Activated CD4-positive, alpha-beta T cell treated with anti-CD3 and anti-CD28 coated beads, Interleukin-2, amount 10 ng/mL, durations not matched to agents 24 days and 14 days (primary cell): ENCODE measurements around the gene HMX3. TPM values are rescaled to one million over a fixed set of nuclear protein-coding genes. Genes with fewer than 3 reads are reported as not detected.

Source experiments
- DNase-seq: peaks from one replicate; pipeline ENCODE4 v3.0.0; 2022
- H3K27ac Mint-ChIP-seq: one replicate; pipeline ENCODE4 v1.8.0; 2022; ENCODE audit warnings: mild to moderate bottlenecking, mixed read lengths
- H3K27me3 Mint-ChIP-seq: one replicate; pipeline ENCODE4 v1.8.0; 2022; ENCODE audit warnings: mixed read lengths
- H3K36me3 Mint-ChIP-seq: one replicate; pipeline ENCODE4 v1.8.0; 2022; ENCODE audit warnings: low read depth, mild to moderate bottlenecking, mixed read lengths
- H3K4me1 Mint-ChIP-seq: one replicate; pipeline ENCODE4 v1.8.0; 2021; ENCODE audit warnings: mixed read lengths
- H3K4me3 Mint-ChIP-seq: one replicate; pipeline ENCODE4 v1.8.0; 2022; ENCODE audit warnings: mild to moderate bottlenecking, moderate library complexity, mixed read lengths
- H3K9me3 Mint-ChIP-seq: one replicate; pipeline ENCODE4 v1.8.0; 2021; ENCODE audit warnings: mixed read lengths
- intact Hi-C: fragments of 100-400 bp; cut with micrococcal nuclease; formaldehyde crosslinking; loops from one replicate; pipeline ENCODE4 v1.15.1; 2023
- total RNA-seq: library from RNA; stranded (reverse); gene quantifications from 2 replicates; pipeline ENCODE4 v1.2.3, GENCODE V29; 2022

HMX3 gene
- not detected in 2 replicates for total RNA-seq

DNA sequence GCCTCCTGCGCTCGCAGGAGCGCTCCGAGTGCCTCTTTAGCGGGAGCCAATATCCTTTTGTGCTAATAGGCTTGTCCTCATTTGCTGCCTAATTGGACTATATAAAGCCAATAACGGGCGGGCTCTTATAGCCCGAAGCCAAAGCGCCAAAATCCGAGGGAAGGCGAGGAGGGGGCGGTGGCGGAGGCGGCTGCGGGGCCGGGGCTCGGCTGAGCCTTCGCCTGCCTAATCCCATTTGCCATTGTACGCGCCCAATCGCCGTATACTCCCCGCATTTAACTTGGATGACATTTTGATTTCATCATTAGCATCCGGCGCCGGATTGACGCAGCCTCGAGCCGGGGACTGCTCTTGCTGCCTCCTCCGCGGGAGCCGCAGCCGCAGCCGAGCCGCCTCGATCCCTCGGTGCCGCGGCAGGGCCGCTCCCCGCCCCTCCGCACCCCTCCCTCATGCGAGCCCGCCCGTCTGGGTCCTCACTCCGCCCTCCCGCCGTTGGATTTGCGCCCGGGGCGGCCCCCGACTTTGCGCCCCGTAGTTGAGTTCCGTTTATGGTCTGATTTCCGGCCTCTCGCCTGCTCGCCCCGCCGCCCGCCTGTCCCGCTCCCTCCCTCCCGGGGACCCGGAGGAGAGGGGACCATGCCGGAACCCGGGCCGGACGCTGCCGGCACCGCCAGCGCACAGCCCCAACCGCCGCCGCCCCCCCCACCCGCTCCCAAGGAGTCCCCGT lies at the start of gene HMX3:
Gene HMX3, plus strand, starts transcription at position 556 of the 727 bp plus-strand sequence. Its CDS starts 81 bp downstream, at position 637.
- DNase-seq: peak; percentile 77
- intact Hi-C loops: loop anchor here (1.0 kb wide), 1 partner anchor 14 kb away; no protein-coding TSS in a partner anchor
- peaks cover 71% of the 10 kb centered on the region for H3K27me3 Mint-ChIP-seq
- H3K9me3 Mint-ChIP-seq: no peaks in the 10 kb centered on the region
- peaks cover 13% of the 10 kb centered on the region for H3K4me1 Mint-ChIP-seq
- H3K27ac Mint-ChIP-seq: peak within 1 kb of the TSS; percentile 90
- H3K36me3 Mint-ChIP-seq: peaks cover 2% of the 10 kb centered on the region
- H3K4me3 Mint-ChIP-seq: peak within 1 kb of the TSS; percentile 75

DNA sequence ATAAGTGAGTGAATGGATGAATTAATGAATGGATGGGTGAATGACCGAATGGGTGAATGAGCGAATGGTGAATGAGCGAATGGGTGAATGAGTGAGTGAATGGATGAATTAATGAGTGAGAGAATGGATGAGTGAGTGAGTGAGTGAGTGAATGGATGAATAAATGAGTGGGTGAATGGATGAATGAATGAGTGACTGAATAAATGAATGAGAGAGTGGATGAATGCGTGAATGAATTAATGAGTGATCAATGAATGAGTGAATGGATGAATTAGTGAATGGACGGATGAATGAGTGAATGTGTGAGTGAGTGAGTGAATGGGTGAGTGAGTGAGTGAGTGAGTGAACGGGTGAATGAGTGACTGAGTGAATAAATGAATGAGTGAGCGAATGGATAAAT lies 49.5 kb upstream of the HMX3 start:
- no peaks in the 10 kb centered on the region for H3K27me3 Mint-ChIP-seq
- no peaks in the 10 kb centered on the region for H3K36me3 Mint-ChIP-seq
- no peak overlapping the region for H3K4me3 Mint-ChIP-seq
- no peaks in the 10 kb centered on the region for H3K4me1 Mint-ChIP-seq
- intact Hi-C loops: no loop called here
- DNase-seq: no peak
- H3K9me3 Mint-ChIP-seq: peaks cover 6% of the 10 kb centered on the region
- H3K27ac Mint-ChIP-seq: no peak overlapping the region

DNA sequence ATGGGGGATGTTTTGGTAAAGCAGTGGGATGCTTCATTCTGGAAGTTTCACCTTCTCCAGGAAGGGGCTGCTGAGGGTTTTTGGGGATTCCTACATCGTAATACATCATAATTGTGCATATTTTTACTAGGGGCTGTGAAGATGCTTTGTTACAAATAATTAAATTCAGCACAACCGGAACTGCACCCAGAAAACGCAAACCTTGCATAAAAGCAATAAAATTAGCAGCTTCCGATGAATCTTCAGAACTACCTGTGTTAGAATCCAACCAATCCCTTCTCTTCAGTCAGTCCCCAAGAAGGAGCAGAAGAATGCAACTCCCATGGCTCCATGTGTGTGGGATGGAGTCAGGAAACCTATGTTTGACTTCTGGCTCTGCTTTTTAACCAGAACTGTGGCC lies 48.4 kb upstream of the HMX3 start:
- Mint-ChIP-seq H3K9me3 (peaks cover 6% of the 10 kb centered on the region), H3K36me3 (no peaks in the 10 kb centered on the region), H3K27ac (no peak overlapping the region), H3K4me1 (no peaks in the 10 kb centered on the region), H3K4me3 (no peak overlapping the region), H3K27me3 (peaks cover under 1% of the 10 kb centered on the region)
- DNase-seq: no peak
- intact Hi-C loops: no loop called here

DNA sequence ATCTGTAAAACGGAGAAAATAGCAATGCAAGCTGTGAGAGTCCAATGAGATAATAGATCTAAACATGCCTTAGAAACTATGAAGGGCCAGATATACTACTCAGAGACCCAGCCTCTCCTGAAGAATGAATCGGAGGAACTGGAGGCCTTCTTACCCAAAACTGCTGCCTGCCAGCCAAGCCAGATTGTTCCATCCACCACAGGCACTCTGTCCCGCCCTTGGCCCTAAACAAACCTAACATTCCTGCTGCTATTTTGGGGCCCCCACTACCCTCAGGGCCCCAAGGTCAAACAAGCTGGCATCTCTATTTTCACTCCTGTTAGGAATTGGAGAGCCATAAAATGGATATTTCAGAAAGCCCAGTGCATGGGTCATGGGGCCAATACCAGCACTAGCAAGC lies 48.0 kb upstream of the HMX3 start:
- no peak for DNase-seq
- H3K4me1 Mint-ChIP-seq: no peaks in the 10 kb centered on the region
- no peak overlapping the region for H3K4me3 Mint-ChIP-seq
- no peak overlapping the region for H3K27ac Mint-ChIP-seq
- peaks cover 2% of the 10 kb centered on the region for H3K27me3 Mint-ChIP-seq
- peaks cover 6% of the 10 kb centered on the region for H3K9me3 Mint-ChIP-seq
- H3K36me3 Mint-ChIP-seq: no peaks in the 10 kb centered on the region
- intact Hi-C loops: no loop called here

DNA sequence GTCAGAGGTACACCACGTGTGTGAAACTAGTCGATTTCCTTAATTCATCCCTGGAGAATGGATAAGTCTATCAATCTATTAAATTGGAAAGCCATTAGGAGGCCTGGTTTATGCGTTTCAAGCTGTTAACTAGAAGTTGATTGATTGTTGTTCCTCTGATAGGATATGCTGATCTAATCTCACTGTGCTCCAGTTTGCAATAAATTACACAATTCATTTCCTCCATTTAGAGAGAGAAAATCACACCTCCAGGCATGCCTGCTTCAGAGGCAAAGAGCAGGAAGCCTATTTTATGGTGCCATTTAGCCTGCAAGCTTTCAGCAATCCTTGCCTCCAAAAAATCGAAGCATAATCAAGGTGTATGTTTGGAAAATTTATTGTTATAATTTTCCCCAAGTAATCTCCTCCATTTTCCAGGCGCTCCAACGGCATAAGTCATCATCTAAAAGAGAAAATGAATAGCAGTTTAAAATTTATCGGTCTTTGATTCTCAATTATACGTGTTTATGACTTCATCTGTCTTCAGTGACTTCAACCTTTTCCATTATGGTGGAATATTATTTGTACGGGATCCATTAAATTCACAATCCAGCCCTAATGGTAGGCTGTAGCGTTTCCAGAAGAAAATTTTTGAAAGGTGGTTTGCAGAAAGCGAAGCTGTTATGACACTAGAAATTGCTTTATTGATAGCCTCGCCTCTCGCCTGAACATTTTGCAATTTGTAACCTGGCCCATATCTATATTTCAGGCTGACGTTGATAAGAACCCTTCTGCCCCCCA lies 42.9 kb upstream of the HMX3 start:
- Mint-ChIP-seq H3K27me3 (peaks cover 2% of the 10 kb centered on the region), H3K4me3 (no peak overlapping the region), H3K36me3 (no peaks in the 10 kb centered on the region), H3K9me3 (no peaks in the 10 kb centered on the region), H3K4me1 (no peaks in the 10 kb centered on the region), H3K27ac (no peak overlapping the region)
- intact Hi-C loops: no loop called here
- no peak for DNase-seq

DNA sequence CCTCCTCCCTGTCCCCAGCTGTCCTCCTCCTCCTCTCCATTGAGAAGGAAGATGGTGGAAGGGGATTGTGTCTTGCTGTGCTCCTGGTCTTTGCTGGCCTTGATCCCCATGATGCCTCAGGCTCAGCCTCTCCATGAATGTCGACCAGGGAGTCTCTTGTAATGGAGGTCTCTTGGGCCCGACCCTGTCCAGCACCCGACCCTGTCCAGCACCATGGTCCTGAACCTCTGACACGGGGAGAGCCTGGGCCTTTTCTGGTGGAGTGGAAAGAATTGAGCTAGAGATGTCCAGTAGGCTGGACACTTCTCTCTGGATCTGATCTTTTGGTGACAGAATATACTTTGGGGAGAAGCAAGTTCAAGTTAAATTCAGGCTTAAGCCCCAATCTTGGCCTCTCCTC lies 42.3 kb upstream of the HMX3 start:
- no peaks in the 10 kb centered on the region for H3K4me1 Mint-ChIP-seq
- no peak overlapping the region for H3K27ac Mint-ChIP-seq
- no peaks in the 10 kb centered on the region for H3K36me3 Mint-ChIP-seq
- H3K9me3 Mint-ChIP-seq: no peaks in the 10 kb centered on the region
- H3K4me3 Mint-ChIP-seq: no peak overlapping the region
- DNase-seq: no peak
- H3K27me3 Mint-ChIP-seq: peaks cover 2% of the 10 kb centered on the region
- intact Hi-C loops: no loop called here

DNA sequence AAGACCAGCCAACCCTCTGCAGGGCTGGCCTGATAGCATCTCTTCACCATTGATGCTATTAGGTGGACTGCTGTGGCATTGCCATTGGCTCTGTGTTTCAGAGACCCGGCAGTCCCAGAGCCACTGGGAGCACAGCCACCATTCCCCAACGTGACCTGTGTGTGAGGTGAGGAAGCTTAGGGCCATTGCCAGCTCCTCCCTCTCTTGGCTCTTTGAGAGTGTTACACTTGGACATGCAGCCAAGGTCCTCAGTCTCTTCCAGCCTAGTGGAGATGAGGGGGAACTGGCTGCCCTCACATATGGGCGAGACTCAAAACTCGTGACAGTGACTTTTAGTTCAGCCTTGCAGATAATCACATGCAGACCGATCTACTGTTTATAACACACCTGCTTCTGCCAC lies 39.3 kb upstream of the HMX3 start:
- Mint-ChIP-seq H3K4me3 (no peak overlapping the region), H3K36me3 (no peaks in the 10 kb centered on the region), H3K27ac (no peak overlapping the region), H3K27me3 (peaks cover 2% of the 10 kb centered on the region), H3K4me1 (no peaks in the 10 kb centered on the region), H3K9me3 (no peaks in the 10 kb centered on the region)
- no peak for DNase-seq
- intact Hi-C loops: no loop called here

DNA sequence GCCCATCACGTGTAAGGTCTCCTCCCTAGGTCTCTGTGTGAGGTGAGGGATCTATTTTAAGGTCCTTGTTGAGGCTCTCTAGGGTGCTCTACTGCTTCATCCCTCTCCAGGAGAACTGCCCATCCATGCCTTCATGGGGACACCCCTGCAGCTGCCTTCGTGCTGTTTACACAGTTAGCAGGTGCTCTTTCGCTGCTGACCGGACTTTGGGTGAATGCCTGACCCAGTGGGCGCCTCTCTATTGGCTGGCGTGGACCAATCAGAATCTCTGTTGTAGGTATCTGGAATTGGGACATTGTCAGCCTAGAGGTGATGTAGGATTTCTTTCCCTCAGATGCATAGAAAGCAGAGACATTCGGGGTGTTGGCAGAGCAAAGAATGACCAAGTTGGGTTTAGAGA lies 38.7 kb upstream of the HMX3 start:
- intact Hi-C loops: no loop called here
- H3K36me3 Mint-ChIP-seq: no peaks in the 10 kb centered on the region
- H3K4me3 Mint-ChIP-seq: no peak overlapping the region
- no peak for DNase-seq
- H3K9me3 Mint-ChIP-seq: no peaks in the 10 kb centered on the region
- no peaks in the 10 kb centered on the region for H3K4me1 Mint-ChIP-seq
- no peak overlapping the region for H3K27ac Mint-ChIP-seq
- H3K27me3 Mint-ChIP-seq: peaks cover 2% of the 10 kb centered on the region

DNA sequence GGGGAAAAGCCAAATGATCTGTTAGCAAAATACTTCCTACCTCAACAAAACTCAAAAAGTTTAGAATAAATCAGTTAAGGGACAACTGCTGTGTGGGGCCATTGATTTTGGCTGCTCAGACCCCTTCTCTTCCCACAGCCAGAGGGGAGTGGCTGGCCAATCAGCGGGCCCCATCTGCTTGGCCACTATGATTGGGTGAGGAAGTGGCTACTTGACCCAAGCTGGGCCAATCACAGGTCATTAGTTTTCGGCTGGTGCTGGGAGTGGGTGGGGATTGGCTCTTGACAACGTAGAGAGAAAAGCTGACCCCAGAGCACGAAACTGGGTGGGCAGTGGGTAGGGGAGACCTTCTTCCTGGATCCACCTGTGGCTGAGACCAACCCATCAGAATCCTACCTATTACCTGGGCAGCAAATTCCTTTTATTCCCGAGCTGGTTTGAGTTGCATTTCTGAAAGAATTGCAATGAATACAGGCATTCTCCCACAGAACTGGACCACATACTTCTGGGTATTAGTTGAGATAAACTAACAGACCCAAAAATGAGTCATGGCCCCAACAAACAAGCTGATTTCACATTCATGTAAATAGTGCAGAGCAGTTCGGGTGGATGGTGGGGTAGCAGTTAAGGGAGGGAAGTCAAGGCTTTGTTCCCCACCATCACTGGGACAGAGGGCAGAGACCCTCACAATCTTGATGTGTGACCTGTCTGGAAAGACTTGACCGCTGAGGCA lies 35.6 kb upstream of the HMX3 start:
- intact Hi-C loops: no loop called here
- Mint-ChIP-seq H3K27me3 (no peaks in the 10 kb centered on the region), H3K27ac (no peak overlapping the region), H3K4me1 (no peaks in the 10 kb centered on the region), H3K36me3 (no peaks in the 10 kb centered on the region), H3K4me3 (no peak overlapping the region), H3K9me3 (no peaks in the 10 kb centered on the region)
- DNase-seq: no peak

DNA sequence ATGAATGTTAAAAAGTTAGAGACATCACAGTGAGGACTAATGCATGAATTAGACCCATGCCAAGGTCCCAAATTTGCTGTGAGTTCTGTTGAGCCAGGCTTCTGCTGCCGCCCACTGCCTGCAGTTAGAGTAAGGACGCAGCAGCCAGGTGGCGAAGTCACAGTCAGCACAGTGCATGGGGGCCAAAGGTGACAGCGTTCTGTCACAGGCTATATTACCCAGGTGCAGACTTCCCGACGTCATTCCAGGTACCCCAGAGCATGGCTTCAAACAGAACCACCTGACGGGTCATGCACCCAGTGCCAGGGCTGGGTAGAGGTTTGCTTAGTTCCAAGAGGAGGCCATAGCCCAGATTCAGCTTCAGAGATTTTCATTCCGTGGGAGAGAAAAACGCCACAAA lies 33.9 kb upstream of the HMX3 start:
- Mint-ChIP-seq H3K9me3 (no peaks in the 10 kb centered on the region), H3K27ac (no peak overlapping the region), H3K4me1 (no peaks in the 10 kb centered on the region), H3K4me3 (no peak overlapping the region), H3K27me3 (no peaks in the 10 kb centered on the region), H3K36me3 (no peaks in the 10 kb centered on the region)
- DNase-seq: no peak
- intact Hi-C loops: no loop called here

DNA sequence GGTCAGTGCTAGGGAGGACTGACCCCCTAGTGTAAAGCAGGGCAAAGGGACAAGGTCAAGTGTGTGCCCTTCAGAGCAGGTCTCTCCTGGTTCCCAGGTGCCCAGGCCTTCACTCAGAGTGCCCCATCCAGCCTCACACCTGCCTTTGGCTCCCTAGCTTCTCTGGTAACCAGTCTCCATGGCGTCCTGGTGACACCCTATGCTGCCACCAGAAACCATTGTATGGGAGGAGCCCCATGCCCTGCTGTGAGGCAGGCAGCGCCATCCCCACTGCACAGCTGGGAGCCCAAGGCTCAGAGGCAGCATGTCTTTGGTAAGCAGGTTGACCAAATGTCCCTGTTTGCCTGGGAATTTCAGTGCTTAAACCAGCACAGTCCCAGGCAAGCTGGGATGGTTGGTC lies 33.1 kb upstream of the HMX3 start:
- intact Hi-C loops: no loop called here
- Mint-ChIP-seq H3K36me3 (no peaks in the 10 kb centered on the region), H3K4me3 (no peak overlapping the region), H3K4me1 (no peaks in the 10 kb centered on the region), H3K27ac (no peak overlapping the region), H3K27me3 (no peaks in the 10 kb centered on the region), H3K9me3 (no peaks in the 10 kb centered on the region)
- no peak for DNase-seq

DNA sequence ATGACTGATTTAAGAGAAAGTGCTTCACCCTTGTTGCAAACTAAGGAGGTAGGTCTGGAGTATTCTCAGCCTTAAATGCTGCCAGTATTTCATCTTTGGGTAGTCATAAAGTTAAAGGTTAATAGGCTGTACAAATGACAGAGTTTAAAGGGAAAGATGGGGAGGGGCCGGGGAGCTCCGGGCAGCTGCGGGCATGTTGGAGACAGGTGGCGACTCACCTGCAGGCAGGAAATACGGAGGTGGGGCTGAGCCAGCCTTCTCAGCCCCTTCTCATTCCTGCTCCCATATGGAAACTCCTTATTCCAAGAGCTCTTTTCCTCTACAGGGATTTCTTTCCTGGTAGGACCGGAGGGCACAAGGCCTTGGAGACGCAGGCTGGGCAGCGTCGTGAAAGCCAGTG lies 31.8 kb upstream of the HMX3 start:
- Mint-ChIP-seq H3K9me3 (no peaks in the 10 kb centered on the region), H3K4me3 (no peak overlapping the region), H3K27ac (no peak overlapping the region), H3K27me3 (peaks cover under 1% of the 10 kb centered on the region), H3K36me3 (no peaks in the 10 kb centered on the region), H3K4me1 (no peaks in the 10 kb centered on the region)
- intact Hi-C loops: no loop called here
- DNase-seq: no peak

DNA sequence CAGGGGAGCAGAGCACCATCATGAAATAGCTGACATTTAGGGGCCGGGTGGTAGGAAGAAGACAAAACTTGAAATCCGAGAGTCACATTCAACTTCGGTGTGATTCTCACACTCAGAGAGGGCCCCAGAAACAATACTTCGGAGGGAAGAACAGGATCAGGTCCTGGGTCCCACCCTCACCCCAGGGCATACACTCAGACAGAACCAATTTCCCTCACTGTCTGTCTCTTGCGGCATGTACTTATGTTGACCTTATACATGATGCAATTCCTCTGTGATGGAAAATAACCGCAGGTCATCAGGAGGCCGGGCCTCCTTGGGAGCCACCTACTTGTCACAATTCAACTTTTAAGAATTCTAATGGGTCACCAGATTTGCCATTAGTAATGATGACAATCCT lies 26.3 kb upstream of the HMX3 start:
- intact Hi-C loops: no loop called here
- DNase-seq: no peak
- Mint-ChIP-seq H3K4me1 (no peaks in the 10 kb centered on the region), H3K27ac (no peak overlapping the region), H3K4me3 (no peak overlapping the region), H3K9me3 (no peaks in the 10 kb centered on the region), H3K27me3 (peaks cover 2% of the 10 kb centered on the region), H3K36me3 (no peaks in the 10 kb centered on the region)
